ENCODE data around the gene C19orf85.
A peak's percentile ranks its signal among the peaks of the same experiment; 100 is the strongest.

The C19orf85 gene

DNA sequence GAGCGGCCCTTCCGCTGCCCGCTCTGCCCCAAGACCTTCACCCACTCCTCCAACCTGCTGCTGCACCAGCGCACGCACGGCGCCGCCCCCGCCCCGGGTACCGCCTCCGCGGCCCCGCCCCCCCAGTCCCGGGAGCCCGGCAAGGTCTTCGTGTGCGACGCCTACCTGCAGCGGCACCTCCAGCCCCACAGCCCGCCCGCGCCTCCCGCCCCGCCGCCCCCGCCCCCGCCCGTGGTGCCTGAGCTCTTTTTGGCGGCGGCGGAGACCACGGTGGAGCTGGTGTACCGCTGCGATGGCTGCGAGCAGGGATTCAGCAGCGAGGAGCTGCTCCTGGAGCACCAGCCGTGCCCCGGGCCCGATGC lies 17.2 kb upstream of the C19orf85 start:
- Histone ChIP-seq H4K20me1 (ENCODE audit: insufficient read depth, low read length) (peaks cover 19% of the 10 kb centered on the region), H3K27me3 (ENCODE audit: insufficient read depth, low read length, poor library complexity) (no peaks in the 10 kb centered on the region), H3K27ac (ENCODE audit: low read length) (no peak overlapping the region), H3K36me3 (ENCODE audit: insufficient read depth, low read length) (peaks cover 23% of the 10 kb centered on the region), H3K4me2 (ENCODE audit: insufficient read depth, low read length) (no peak overlapping the region), H3K4me3 (ENCODE audit: low read depth in 1 of 2, low read length in 2 of 2) (no peak overlapping the region), H3K4me1 (ENCODE audit: insufficient read depth, low read length) (peaks cover 59% of the 10 kb centered on the region), H3K9ac (ENCODE audit: low read depth, low read length) (no peak overlapping the region), H2AFZ (ENCODE audit: low read depth, low read length) (no peak overlapping the region), H3K9me3 (ENCODE audit: insufficient read depth, low read length, severe bottlenecking) (no peaks in the 10 kb centered on the region), H3K79me2 (ENCODE audit: insufficient read depth, low read length) (peaks cover 47% of the 10 kb centered on the region)
- ATAC-seq (ENCODE audit: insufficient read depth, low read depth) (no peak), DNase-seq (no peak)
- TF ChIP-seq, protein P1, sequence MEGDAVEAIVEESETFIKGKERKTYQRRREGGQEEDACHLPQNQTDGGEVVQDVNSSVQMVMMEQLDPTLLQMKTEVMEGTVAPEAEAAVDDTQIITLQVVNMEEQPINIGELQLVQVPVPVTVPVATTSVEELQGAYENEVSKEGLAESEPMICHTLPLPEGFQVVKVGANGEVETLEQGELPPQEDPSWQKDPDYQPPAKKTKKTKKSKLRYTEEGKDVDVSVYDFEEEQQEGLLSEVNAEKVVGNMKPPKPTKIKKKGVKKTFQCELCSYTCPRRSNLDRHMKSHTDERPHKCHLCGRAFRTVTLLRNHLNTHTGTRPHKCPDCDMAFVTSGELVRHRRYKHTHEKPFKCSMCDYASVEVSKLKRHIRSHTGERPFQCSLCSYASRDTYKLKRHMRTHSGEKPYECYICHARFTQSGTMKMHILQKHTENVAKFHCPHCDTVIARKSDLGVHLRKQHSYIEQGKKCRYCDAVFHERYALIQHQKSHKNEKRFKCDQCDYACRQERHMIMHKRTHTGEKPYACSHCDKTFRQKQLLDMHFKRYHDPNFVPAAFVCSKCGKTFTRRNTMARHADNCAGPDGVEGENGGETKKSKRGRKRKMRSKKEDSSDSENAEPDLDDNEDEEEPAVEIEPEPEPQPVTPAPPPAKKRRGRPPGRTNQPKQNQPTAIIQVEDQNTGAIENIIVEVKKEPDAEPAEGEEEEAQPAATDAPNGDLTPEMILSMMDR (IDR thresholded peaks at IDR 0.05; ENCODE audit: borderline replicate concordance, extremely low read depth, low read length, poor library complexity, severe bottlenecking) = no peak
- TF ChIP-seq EZH2 (IDR thresholded peaks at IDR 0.05; ENCODE audit: borderline replicate concordance, low read depth, low read length, severe bottlenecking) = no peak

DNA sequence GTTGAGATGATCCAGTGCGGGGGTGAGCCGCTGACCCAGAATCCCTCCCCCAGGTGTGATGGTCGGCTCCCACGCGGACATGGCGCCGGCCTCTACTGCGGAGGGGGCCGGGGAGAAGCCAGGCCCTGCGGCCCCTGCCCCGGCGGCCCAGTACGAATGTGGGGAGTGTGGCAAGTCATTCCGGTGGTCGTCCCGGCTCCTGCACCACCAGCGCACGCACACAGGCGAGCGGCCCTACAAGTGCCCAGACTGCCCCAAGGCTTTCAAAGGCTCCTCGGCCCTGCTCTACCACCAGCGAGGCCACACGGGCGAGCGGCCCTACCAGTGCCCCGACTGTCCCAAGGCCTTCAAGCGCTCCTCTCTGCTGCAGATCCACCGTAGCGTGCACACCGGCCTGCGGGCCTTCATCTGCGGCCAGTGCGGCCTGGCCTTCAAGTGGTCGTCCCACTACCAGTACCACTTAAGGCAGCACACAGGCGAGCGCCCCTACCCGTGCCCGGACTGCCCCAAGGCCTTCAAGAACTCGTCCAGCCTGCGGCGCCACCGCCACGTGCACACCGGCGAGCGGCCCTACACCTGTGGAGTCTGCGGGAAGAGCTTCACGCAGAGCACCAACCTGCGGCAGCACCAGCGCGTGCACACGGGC lies 16.7 kb upstream of the C19orf85 start:
- Histone ChIP-seq H3K4me2 (ENCODE audit: insufficient read depth, low read length) (no peak overlapping the region), H3K27ac (ENCODE audit: low read length) (no peak overlapping the region), H2AFZ (ENCODE audit: low read depth, low read length) (no peak overlapping the region)

DNA sequence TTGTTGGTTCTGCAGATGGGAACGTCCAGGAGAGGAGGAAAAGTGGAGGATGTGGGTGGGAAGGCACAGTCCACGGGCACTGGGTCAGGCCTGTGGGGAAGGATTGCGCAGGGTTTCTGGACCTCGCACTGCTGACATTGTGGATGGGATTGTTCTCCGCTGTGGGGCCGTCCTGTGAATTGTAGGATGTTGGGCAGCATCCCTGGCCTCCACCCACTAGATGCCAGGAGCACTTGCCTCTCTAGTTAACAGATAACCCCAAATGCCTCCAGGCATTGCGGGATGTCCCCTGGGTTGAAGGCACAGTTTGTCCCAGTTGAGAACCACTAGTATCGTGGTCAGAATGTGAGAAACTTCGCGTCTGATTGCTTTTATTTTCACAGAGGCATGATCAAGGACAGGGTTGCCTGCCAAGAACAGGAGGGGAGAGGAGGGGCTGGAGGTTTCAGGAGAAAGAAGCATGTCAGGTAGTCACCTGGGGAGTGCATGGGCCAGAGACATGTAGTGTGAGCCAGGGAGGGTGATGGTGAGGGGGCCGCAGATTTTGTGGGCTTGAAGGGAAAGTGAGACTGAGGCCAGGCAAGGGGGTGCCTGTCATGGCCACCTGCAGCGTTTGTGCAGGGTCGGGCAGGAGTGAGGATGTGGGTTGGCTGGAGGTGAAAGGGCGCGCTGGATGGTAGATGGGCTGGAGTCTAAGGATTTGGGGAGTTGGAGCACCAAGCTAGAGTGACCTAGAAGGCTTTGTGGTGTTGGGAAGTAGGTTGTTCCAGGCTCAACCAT lies 15.1 kb upstream of the C19orf85 start:
- Histone ChIP-seq H3K4me3 (ENCODE audit: low read depth in 1 of 2, low read length in 2 of 2) (no peak overlapping the region), H3K9me3 (ENCODE audit: insufficient read depth, low read length, severe bottlenecking) (no peaks in the 10 kb centered on the region), H4K20me1 (ENCODE audit: insufficient read depth, low read length) (peaks cover 19% of the 10 kb centered on the region), H2AFZ (ENCODE audit: low read depth, low read length) (no peak overlapping the region), H3K79me2 (ENCODE audit: insufficient read depth, low read length) (peaks cover 38% of the 10 kb centered on the region), H3K4me1 (ENCODE audit: insufficient read depth, low read length) (peaks cover 56% of the 10 kb centered on the region), H3K36me3 (ENCODE audit: insufficient read depth, low read length) (peaks cover 23% of the 10 kb centered on the region), H3K27me3 (ENCODE audit: insufficient read depth, low read length, poor library complexity) (no peaks in the 10 kb centered on the region), H3K9ac (ENCODE audit: low read depth, low read length) (no peak overlapping the region), H3K4me2 (ENCODE audit: insufficient read depth, low read length) (peak overlapping the region; percentile 16; the same call in 1 of the 2 replicates), H3K27ac (ENCODE audit: low read length) (no peak overlapping the region)
- ATAC-seq (ENCODE audit: insufficient read depth, low read depth) = no peak
- TF ChIP-seq EZH2 (IDR thresholded peaks at IDR 0.05; ENCODE audit: borderline replicate concordance, low read depth, low read length, severe bottlenecking) = no peak
- TF ChIP-seq, protein P1 (IDR thresholded peaks at IDR 0.05; ENCODE audit: borderline replicate concordance, extremely low read depth, low read length, poor library complexity, severe bottlenecking) = no peak
- no peak for DNase-seq

More for the DNA sequence above, 16.7 kb upstream of the C19orf85 start:
- Histone ChIP-seq H3K4me1 (ENCODE audit: insufficient read depth, low read length) (peaks cover 54% of the 10 kb centered on the region), H3K79me2 (ENCODE audit: insufficient read depth, low read length) (peaks cover 47% of the 10 kb centered on the region), H3K9ac (ENCODE audit: low read depth, low read length) (no peak overlapping the region), H3K36me3 (ENCODE audit: insufficient read depth, low read length) (peaks cover 23% of the 10 kb centered on the region), H3K4me3 (ENCODE audit: low read depth in 1 of 2, low read length in 2 of 2) (no peak overlapping the region), H3K27me3 (ENCODE audit: insufficient read depth, low read length, poor library complexity) (no peaks in the 10 kb centered on the region), H4K20me1 (ENCODE audit: insufficient read depth, low read length) (peaks cover 19% of the 10 kb centered on the region), H3K9me3 (ENCODE audit: insufficient read depth, low read length, severe bottlenecking) (no peaks in the 10 kb centered on the region)
- TF ChIP-seq, protein P1 (IDR thresholded peaks at IDR 0.05; ENCODE audit: borderline replicate concordance, extremely low read depth, low read length, poor library complexity, severe bottlenecking) = no peak
- no peak for TF ChIP-seq EZH2 (IDR thresholded peaks at IDR 0.05; ENCODE audit: borderline replicate concordance, low read depth, low read length, severe bottlenecking)
- no peak for ATAC-seq (ENCODE audit: insufficient read depth, low read depth)
- DNase-seq = no peak
